ENCODE results near the gene MOB3A. TPM values are rescaled to one million over a fixed set of nuclear protein-coding genes. Genes with fewer than 3 reads are reported as not detected.

MOB3A gene
- total RNA-seq, 1 donor from 2014 or later, result 12.0 TPM

GRCh38 chr19:2123682-2124387 is 27.7 kb upstream of the MOB3A start:
- no peaks in the 10 kb centered on the region for H3K27me3 ChIP-seq (ENCODE audit: control insufficient read depth in 3 of 3, insufficient read depth in 3 of 3, low read length in 3 of 3)
- no peaks in the 10 kb centered on the region for H3K4me1 ChIP-seq (ENCODE audit: control insufficient read depth in 3 of 3, insufficient read depth in 3 of 3, low read length in 3 of 3)
- H3K4me3 ChIP-seq (ENCODE audit: low read length in 3 of 3), result no peak overlapping the region
- H3K9ac ChIP-seq (ENCODE audit: low read depth in 1 of 3, low read length in 3 of 3), result no peak overlapping the region
- H3K27ac ChIP-seq (ENCODE audit: low read depth, low read length), result no peak overlapping the region
- no peaks in the 10 kb centered on the region for H3K9me3 ChIP-seq (ENCODE audit: control insufficient read depth in 3 of 3, low read length in 3 of 3)
- peaks cover 63 to 69% (median 64%) of the 10 kb centered on the region in 3 donors for H3K36me3 ChIP-seq (ENCODE audit: control insufficient read depth in 3 of 3, insufficient read depth in 3 of 3, low read length in 3 of 3)

- Histone ChIP-seq H3K9ac (ENCODE audit: low read depth in 1 of 3, low read length in 3 of 3) (no peak overlapping the region), H3K4me3 (ENCODE audit: low read length in 3 of 3) (no peak overlapping the region), H3K36me3 (ENCODE audit: control insufficient read depth in 3 of 3, insufficient read depth in 3 of 3, low read length in 3 of 3) (peaks cover 69 to 75% (median 70%) of the 10 kb centered on the region in 3 donors), H3K9me3 (ENCODE audit: control insufficient read depth in 3 of 3, low read length in 3 of 3) (no peaks in the 10 kb centered on the region), H3K4me1 (ENCODE audit: control insufficient read depth in 3 of 3, insufficient read depth in 3 of 3, low read length in 3 of 3) (no peaks in the 10 kb centered on the region), H3K27me3 (ENCODE audit: control insufficient read depth in 3 of 3, insufficient read depth in 3 of 3, low read length in 3 of 3) (no peaks in the 10 kb centered on the region), H3K27ac (ENCODE audit: low read depth, low read length) (no peak overlapping the region)
Measured at GRCh38 chr19:2122982-2123381, 26.9 kb upstream of the MOB3A start.

- Histone ChIP-seq H3K9me3 (ENCODE audit: control insufficient read depth in 3 of 3, low read length in 3 of 3) (no peaks in the 10 kb centered on the region), H3K4me1 (ENCODE audit: control insufficient read depth in 3 of 3, insufficient read depth in 3 of 3, low read length in 3 of 3) (no peaks in the 10 kb centered on the region), H3K4me3 (ENCODE audit: low read length in 3 of 3) (no peak overlapping the region), H3K27me3 (ENCODE audit: control insufficient read depth in 3 of 3, insufficient read depth in 3 of 3, low read length in 3 of 3) (no peaks in the 10 kb centered on the region), H3K36me3 (ENCODE audit: control insufficient read depth in 3 of 3, insufficient read depth in 3 of 3, low read length in 3 of 3) (peaks cover 71 to 76% (median 71%) of the 10 kb centered on the region in 3 donors), H3K9ac (ENCODE audit: low read depth in 1 of 3, low read length in 3 of 3) (no peak overlapping the region), H3K27ac (ENCODE audit: low read depth, low read length) (no peak overlapping the region)
Measured at GRCh38 chr19:2122251-2122650, 26.1 kb upstream of the MOB3A start.

- H3K27ac ChIP-seq (ENCODE audit: low read depth, low read length), result no peak overlapping the region
- H3K9me3 ChIP-seq (ENCODE audit: control insufficient read depth in 3 of 3, low read length in 3 of 3), result no peaks in the 10 kb centered on the region
- no peaks in the 10 kb centered on the region for H3K4me1 ChIP-seq (ENCODE audit: control insufficient read depth in 3 of 3, insufficient read depth in 3 of 3, low read length in 3 of 3)
- H3K4me3 ChIP-seq (ENCODE audit: low read length in 3 of 3), result no peak overlapping the region
- H3K9ac ChIP-seq (ENCODE audit: low read depth in 1 of 3, low read length in 3 of 3), result no peak overlapping the region
- H3K27me3 ChIP-seq (ENCODE audit: control insufficient read depth in 3 of 3, insufficient read depth in 3 of 3, low read length in 3 of 3), result no peaks in the 10 kb centered on the region
- peaks cover 71 to 80% (median 72%) of the 10 kb centered on the region in 3 donors for H3K36me3 ChIP-seq (ENCODE audit: control insufficient read depth in 3 of 3, insufficient read depth in 3 of 3, low read length in 3 of 3)
Measured at GRCh38 chr19:2121416-2122051, 25.4 kb upstream of the MOB3A start.

GRCh38 chr19:2120821-2121220 is 24.7 kb upstream of the MOB3A start:
- Histone ChIP-seq H3K4me3 (ENCODE audit: low read length in 3 of 3) (no peak overlapping the region), H3K4me1 (ENCODE audit: control insufficient read depth in 3 of 3, insufficient read depth in 3 of 3, low read length in 3 of 3) (no peaks in the 10 kb centered on the region), H3K9me3 (ENCODE audit: control insufficient read depth in 3 of 3, low read length in 3 of 3) (no peaks in the 10 kb centered on the region), H3K36me3 (ENCODE audit: control insufficient read depth in 3 of 3, insufficient read depth in 3 of 3, low read length in 3 of 3) (peaks cover 78 to 83% (median 79%) of the 10 kb centered on the region in 3 donors), H3K27me3 (ENCODE audit: control insufficient read depth in 3 of 3, insufficient read depth in 3 of 3, low read length in 3 of 3) (no peaks in the 10 kb centered on the region), H3K9ac (ENCODE audit: low read depth in 1 of 3, low read length in 3 of 3) (no peak overlapping the region), H3K27ac (ENCODE audit: low read depth, low read length) (no peak overlapping the region)

GRCh38 chr19:2119921-2120785 is 24.0 kb upstream of the MOB3A start:
- H3K27me3 ChIP-seq (ENCODE audit: control insufficient read depth in 3 of 3, insufficient read depth in 3 of 3, low read length in 3 of 3), result no peaks in the 10 kb centered on the region
- no peak overlapping the region for H3K9ac ChIP-seq (ENCODE audit: low read depth in 1 of 3, low read length in 3 of 3)
- H3K36me3 ChIP-seq (ENCODE audit: control insufficient read depth in 3 of 3, insufficient read depth in 3 of 3, low read length in 3 of 3), result peaks cover 85 to 89% (median 86%) of the 10 kb centered on the region in 3 donors
- no peaks in the 10 kb centered on the region for H3K9me3 ChIP-seq (ENCODE audit: control insufficient read depth in 3 of 3, low read length in 3 of 3)
- H3K4me1 ChIP-seq (ENCODE audit: control insufficient read depth in 3 of 3, insufficient read depth in 3 of 3, low read length in 3 of 3), result no peaks in the 10 kb centered on the region
- no peak overlapping the region for H3K4me3 ChIP-seq (ENCODE audit: low read length in 3 of 3)
- no peak overlapping the region for H3K27ac ChIP-seq (ENCODE audit: low read depth, low read length)

- Histone ChIP-seq H3K4me1 (ENCODE audit: control insufficient read depth in 3 of 3, insufficient read depth in 3 of 3, low read length in 3 of 3) (no peaks in the 10 kb centered on the region), H3K9me3 (ENCODE audit: control insufficient read depth in 3 of 3, low read length in 3 of 3) (no peaks in the 10 kb centered on the region), H3K27me3 (ENCODE audit: control insufficient read depth in 3 of 3, insufficient read depth in 3 of 3, low read length in 3 of 3) (no peaks in the 10 kb centered on the region), H3K4me3 (ENCODE audit: low read length in 3 of 3) (no peak overlapping the region), H3K27ac (ENCODE audit: low read depth, low read length) (no peak overlapping the region), H3K9ac (ENCODE audit: low read depth in 1 of 3, low read length in 3 of 3) (no peak overlapping the region), H3K36me3 (ENCODE audit: control insufficient read depth in 3 of 3, insufficient read depth in 3 of 3, low read length in 3 of 3) (peaks cover 91 to 95% (median 91%) of the 10 kb centered on the region in 3 donors)
Measured at GRCh38 chr19:2118438-2118837, 22.3 kb upstream of the MOB3A start.

GRCh38 chr19:2117215-2117960 is 21.3 kb upstream of the MOB3A start:
- H3K4me1 ChIP-seq (ENCODE audit: control insufficient read depth in 3 of 3, insufficient read depth in 3 of 3, low read length in 3 of 3), result no peaks in the 10 kb centered on the region
- H3K27ac ChIP-seq (ENCODE audit: low read depth, low read length), result no peak overlapping the region
- H3K27me3 ChIP-seq (ENCODE audit: control insufficient read depth in 3 of 3, insufficient read depth in 3 of 3, low read length in 3 of 3), result no peaks in the 10 kb centered on the region
- H3K9ac ChIP-seq (ENCODE audit: low read depth in 1 of 3, low read length in 3 of 3), result no peak overlapping the region
- peaks cover 89 to 93% (median 90%) of the 10 kb centered on the region in 3 donors for H3K36me3 ChIP-seq (ENCODE audit: control insufficient read depth in 3 of 3, insufficient read depth in 3 of 3, low read length in 3 of 3)
- H3K4me3 ChIP-seq (ENCODE audit: low read length in 3 of 3), result no peak overlapping the region
- H3K9me3 ChIP-seq (ENCODE audit: control insufficient read depth in 3 of 3, low read length in 3 of 3), result no peaks in the 10 kb centered on the region

GRCh38 chr19:2116507-2116906 is 20.4 kb upstream of the MOB3A start:
- Histone ChIP-seq H3K9me3 (ENCODE audit: control insufficient read depth in 3 of 3, low read length in 3 of 3) (no peaks in the 10 kb centered on the region), H3K27ac (ENCODE audit: low read depth, low read length) (no peak overlapping the region), H3K9ac (ENCODE audit: low read depth in 1 of 3, low read length in 3 of 3) (no peak overlapping the region), H3K27me3 (ENCODE audit: control insufficient read depth in 3 of 3, insufficient read depth in 3 of 3, low read length in 3 of 3) (no peaks in the 10 kb centered on the region), H3K4me3 (ENCODE audit: low read length in 3 of 3) (no peak overlapping the region), H3K4me1 (ENCODE audit: control insufficient read depth in 3 of 3, insufficient read depth in 3 of 3, low read length in 3 of 3) (no peaks in the 10 kb centered on the region), H3K36me3 (ENCODE audit: control insufficient read depth in 3 of 3, insufficient read depth in 3 of 3, low read length in 3 of 3) (peaks cover 87 to 93% (median 90%) of the 10 kb centered on the region in 3 donors)
